NB4 (cell line): ENCODE data around the gene CNTN5.
A peak's percentile ranks its signal among the peaks of the same experiment; 100 is the strongest.

ENCODE experiments used
- DNase-seq: peaks from one replicate; pipeline ENCODE4 v3.0.0; 2010; ENCODE audit warnings: low read depth
- H3K4me3 ChIP-seq: one replicate; pipeline ENCODE4 v1.5.1; 2011; ENCODE audit warnings: mild to moderate bottlenecking, low read depth, low read length, moderate library complexity
- CTCF ChIP-seq: IDR thresholded peaks from one replicate; pipeline ENCODE4 v1.5.1; 2012; ENCODE audit warnings: low read depth, low read length
- MYC ChIP-seq: IDR thresholded peaks from 2 replicates; pipeline ENCODE4 v1.6.1; 2011; ENCODE audit warnings: low read depth, low read length
- POLR2A ChIP-seq: IDR thresholded peaks from 2 replicates; pipeline ENCODE4 v1.6.1; 2011; ENCODE audit warnings: mild to moderate bottlenecking; ENCODE audit not compliant: insufficient read length; ENCODE audit errors: extremely low read depth
- TF ChIP-seq, protein P1 (sequence below): IDR thresholded peaks from 2 replicates; pipeline ENCODE4 v1.6.1; 2011; ENCODE audit warnings: low read depth, low read length

CNTN5 gene

DNA sequence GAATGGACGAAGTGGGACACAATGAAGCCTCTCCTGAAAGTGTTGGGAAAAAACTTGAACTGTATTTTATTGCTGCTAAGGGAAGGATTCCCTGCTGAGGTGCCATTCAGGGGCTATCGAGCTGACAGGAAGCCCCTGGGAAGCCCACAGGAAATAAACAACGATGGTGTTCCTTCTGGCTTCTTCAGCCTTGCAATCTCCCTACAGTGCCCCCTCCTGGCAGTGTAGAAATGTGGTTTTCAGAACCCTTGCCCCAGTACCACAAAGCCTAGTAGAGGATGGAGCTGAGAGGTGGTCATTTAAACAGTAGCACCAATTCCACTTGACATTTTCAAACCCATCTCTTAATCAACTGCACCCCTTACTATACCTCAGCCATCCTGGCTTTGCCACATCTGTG, 989.6 kb downstream of the CNTN5 start:
- peak; percentile 17 for DNase-seq

DNA sequence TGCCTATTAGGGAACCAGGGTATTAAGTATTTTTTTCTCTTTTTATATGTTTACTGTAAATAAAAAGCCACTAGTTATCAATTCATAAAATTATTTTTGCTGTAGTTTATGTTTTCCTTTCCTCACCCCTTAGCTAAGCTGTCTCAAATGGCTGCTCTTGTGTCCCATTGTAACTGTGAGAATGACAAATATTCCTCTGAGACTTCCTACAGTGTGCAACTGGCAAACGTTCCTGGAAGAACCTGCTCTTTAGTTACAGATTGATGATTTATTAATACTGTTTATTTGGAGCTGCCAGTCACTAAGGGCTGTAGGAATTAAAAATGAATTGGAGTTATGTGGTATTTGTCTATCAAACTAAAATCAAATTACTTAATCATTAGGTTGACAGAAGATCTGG, 990.9 kb downstream of the CNTN5 start:
- no peak overlapping the region for H3K4me3 ChIP-seq
- TF ChIP-seq, protein P1, sequence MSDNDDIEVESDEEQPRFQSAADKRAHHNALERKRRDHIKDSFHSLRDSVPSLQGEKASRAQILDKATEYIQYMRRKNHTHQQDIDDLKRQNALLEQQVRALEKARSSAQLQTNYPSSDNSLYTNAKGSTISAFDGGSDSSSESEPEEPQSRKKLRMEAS, result no peak
- DNase-seq, result no peak

More for the DNA sequence above, 989.6 kb downstream of the CNTN5 start:
- H3K4me3 ChIP-seq, result no peak overlapping the region
- TF ChIP-seq MYC (no peak), CTCF (peak; percentile 27)
- TF ChIP-seq, protein P1, result no peak

GRCh38 chr11:100013011-100013410, 992.3 kb downstream of the CNTN5 start:
- TF ChIP-seq MYC (no peak), CTCF (no peak), POLR2A (no peak)
- TF ChIP-seq, protein P1, result no peak
- H3K4me3 ChIP-seq, result no peak overlapping the region
- DNase-seq, result no peak

GRCh38 chr11:100031973-100032372, 1011.2 kb downstream of the CNTN5 start:
- TF ChIP-seq MYC (no peak), CTCF (no peak), POLR2A (no peak)
- TF ChIP-seq, protein P1, result no peak
- no peak overlapping the region for H3K4me3 ChIP-seq
- no peak for DNase-seq

DNA sequence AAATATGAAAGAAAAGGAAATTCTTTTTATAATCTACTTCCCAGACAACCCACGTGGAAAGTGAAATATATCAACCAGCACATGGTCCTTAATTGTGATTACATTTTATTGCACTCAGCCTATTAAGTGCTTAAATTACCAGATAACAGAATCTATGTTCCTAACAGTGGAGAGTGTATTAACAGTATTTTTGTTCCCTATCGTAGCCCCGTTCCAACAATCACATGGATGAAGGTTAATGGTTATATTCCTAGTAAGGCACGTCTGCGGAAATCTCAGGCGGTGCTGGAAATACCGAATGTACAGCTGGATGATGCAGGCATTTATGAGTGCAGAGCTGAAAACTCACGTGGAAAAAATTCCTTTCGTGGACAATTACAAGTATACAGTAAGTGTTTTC, 1040.3 kb downstream of the CNTN5 start:
- TF ChIP-seq POLR2A, result no peak
- TF ChIP-seq MYC, result no peak
- no peak for TF ChIP-seq CTCF
- TF ChIP-seq, protein P1, result no peak
- no peak overlapping the region for H3K4me3 ChIP-seq
- no peak for DNase-seq

GRCh38 chr11:100066399-100066798, 1045.7 kb downstream of the CNTN5 start:
- no peak overlapping the region for H3K4me3 ChIP-seq
- DNase-seq, result no peak
- TF ChIP-seq CTCF, result no peak
- TF ChIP-seq, protein P1, result no peak
- no peak for TF ChIP-seq MYC
- no peak for TF ChIP-seq POLR2A
